ENCODE results near the gene EVA1A. TPM values are rescaled to one million over a fixed set of nuclear protein-coding genes. Genes with fewer than 3 reads are reported as not detected.

Gene EVA1A
- total RNA-seq, 1 experiment from 2014 or later = 0.21 TPM

DNA sequence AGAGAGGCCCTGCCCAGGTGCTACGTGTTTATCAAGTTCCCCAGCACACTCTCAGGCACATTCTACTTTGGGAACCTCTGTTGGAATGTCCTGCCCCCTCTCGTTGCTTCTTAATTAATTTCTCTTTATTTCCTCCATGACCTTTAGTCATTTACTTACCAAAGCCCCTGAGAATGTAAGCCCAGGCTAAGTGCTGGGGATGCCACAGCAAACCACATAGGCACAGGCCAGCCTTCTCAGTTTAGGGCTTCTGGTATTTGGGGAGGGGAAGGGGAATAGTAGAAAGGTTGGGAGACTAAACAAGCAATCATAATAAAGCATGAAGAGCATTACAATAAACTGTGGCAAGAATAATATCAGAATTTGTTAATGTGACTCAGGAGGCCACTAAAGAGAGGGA, 85.7 kb downstream of the EVA1A start:
- BruUV-seq (replicated peaks) = no TSS peak
- TF ChIP-seq TCF7L2 (IDR thresholded peaks at IDR 0.05; ENCODE audit: low read depth, low read length) (no peak), SIN3A (IDR thresholded peaks at IDR 0.05; ENCODE audit: borderline replicate concordance, insufficient read depth, low read depth, low read length) (no peak), POLR2AphosphoS5 (IDR thresholded peaks at IDR 0.05; ENCODE audit: low read depth, low read length) (no peak)
- TF ChIP-seq, protein P1, sequence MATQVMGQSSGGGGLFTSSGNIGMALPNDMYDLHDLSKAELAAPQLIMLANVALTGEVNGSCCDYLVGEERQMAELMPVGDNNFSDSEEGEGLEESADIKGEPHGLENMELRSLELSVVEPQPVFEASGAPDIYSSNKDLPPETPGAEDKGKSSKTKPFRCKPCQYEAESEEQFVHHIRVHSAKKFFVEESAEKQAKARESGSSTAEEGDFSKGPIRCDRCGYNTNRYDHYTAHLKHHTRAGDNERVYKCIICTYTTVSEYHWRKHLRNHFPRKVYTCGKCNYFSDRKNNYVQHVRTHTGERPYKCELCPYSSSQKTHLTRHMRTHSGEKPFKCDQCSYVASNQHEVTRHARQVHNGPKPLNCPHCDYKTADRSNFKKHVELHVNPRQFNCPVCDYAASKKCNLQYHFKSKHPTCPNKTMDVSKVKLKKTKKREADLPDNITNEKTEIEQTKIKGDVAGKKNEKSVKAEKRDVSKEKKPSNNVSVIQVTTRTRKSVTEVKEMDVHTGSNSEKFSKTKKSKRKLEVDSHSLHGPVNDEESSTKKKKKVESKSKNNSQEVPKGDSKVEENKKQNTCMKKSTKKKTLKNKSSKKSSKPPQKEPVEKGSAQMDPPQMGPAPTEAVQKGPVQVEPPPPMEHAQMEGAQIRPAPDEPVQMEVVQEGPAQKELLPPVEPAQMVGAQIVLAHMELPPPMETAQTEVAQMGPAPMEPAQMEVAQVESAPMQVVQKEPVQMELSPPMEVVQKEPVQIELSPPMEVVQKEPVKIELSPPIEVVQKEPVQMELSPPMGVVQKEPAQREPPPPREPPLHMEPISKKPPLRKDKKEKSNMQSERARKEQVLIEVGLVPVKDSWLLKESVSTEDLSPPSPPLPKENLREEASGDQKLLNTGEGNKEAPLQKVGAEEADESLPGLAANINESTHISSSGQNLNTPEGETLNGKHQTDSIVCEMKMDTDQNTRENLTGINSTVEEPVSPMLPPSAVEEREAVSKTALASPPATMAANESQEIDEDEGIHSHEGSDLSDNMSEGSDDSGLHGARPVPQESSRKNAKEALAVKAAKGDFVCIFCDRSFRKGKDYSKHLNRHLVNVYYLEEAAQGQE (IDR thresholded peaks at IDR 0.05; ENCODE audit: insufficient read depth in 1 of 2, low read depth in 2 of 2, low read length in 1 of 2) = no peak
- TF ChIP-seq, protein P2, sequence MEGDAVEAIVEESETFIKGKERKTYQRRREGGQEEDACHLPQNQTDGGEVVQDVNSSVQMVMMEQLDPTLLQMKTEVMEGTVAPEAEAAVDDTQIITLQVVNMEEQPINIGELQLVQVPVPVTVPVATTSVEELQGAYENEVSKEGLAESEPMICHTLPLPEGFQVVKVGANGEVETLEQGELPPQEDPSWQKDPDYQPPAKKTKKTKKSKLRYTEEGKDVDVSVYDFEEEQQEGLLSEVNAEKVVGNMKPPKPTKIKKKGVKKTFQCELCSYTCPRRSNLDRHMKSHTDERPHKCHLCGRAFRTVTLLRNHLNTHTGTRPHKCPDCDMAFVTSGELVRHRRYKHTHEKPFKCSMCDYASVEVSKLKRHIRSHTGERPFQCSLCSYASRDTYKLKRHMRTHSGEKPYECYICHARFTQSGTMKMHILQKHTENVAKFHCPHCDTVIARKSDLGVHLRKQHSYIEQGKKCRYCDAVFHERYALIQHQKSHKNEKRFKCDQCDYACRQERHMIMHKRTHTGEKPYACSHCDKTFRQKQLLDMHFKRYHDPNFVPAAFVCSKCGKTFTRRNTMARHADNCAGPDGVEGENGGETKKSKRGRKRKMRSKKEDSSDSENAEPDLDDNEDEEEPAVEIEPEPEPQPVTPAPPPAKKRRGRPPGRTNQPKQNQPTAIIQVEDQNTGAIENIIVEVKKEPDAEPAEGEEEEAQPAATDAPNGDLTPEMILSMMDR (IDR thresholded peaks at IDR 0.05) = no peak
- intact Hi-C loops (cut with micrococcal nuclease; ENCODE audit: unreplicated experiment) = no loop called here

DNA sequence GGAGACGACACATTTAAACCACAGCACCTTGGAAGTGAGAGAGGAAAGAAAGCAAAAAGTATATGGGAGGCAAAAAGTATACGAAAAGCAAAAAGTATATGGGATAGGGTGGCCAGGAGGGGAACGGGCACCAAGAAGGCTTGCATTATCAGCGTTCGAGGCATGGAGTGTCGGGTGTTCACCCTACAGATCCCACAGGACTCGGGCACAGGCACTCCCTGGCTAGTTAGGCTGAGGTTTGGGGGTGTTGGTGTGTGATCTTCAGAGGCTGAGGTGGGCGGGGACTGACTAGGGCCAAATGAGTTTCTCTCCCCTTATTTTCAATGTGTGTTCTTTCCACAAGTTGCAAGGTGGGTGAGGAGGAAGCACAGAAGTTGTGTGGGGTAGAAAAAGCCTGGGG, 86.6 kb downstream of the EVA1A start:
- H3K27ac ChIP-seq (ENCODE audit: low read length) = no peak overlapping the region
- H3K9me3 ChIP-seq (ENCODE audit: control insufficient read depth, insufficient read depth, low read depth, low read length) = no peaks in the 10 kb centered on the region
- no peaks in the 10 kb centered on the region for H3K36me3 ChIP-seq (ENCODE audit: control insufficient read depth, insufficient read depth, low read length)
- ChIA-PET POLR2A (no interaction called here), CTCF (no interaction called here)
- ATAC-seq (no peak), DNase-seq (ENCODE audit: low read depth, low spot score) (no peak)
- intact Hi-C loops (cut with micrococcal nuclease; ENCODE audit: unreplicated experiment) = no loop called here
- H3K27me3 ChIP-seq (ENCODE audit: control insufficient read depth, insufficient read depth, low read length) = peaks cover 2% of the 10 kb centered on the region; the same call in 1 of the 2 replicates
- H3K4me3 ChIP-seq (ENCODE audit: low read depth in 2 of 2, low read length in 2 of 2) = no peak overlapping the region
- in situ Hi-C loops (cut with HindIII; ENCODE audit: low pct_unique_long_range_greater_than_20kb, low sequenced_read_pairs) = no loop called here
- BruUV-seq (replicated peaks) = no TSS peak
- H3K4me1 ChIP-seq (ENCODE audit: control insufficient read depth, insufficient read depth, low read length) = no peaks in the 10 kb centered on the region
- TF ChIP-seq SIN3A (IDR thresholded peaks at IDR 0.05; ENCODE audit: borderline replicate concordance, insufficient read depth, low read depth, low read length) (no peak), POLR2AphosphoS5 (IDR thresholded peaks at IDR 0.05; ENCODE audit: low read depth, low read length) (no peak), TCF7L2 (IDR thresholded peaks at IDR 0.05; ENCODE audit: low read depth, low read length) (no peak)
- TF ChIP-seq, protein P1 (IDR thresholded peaks at IDR 0.05; ENCODE audit: insufficient read depth in 1 of 2, low read depth in 2 of 2, low read length in 1 of 2) = no peak
- TF ChIP-seq, protein P2 (IDR thresholded peaks at IDR 0.05) = no peak

More for the DNA sequence above, 85.7 kb downstream of the EVA1A start:
- no peaks in the 10 kb centered on the region for H3K4me1 ChIP-seq (ENCODE audit: control insufficient read depth, insufficient read depth, low read length)
- no peak overlapping the region for H3K4me3 ChIP-seq (ENCODE audit: low read depth in 2 of 2, low read length in 2 of 2)
- H3K9me3 ChIP-seq (ENCODE audit: control insufficient read depth, insufficient read depth, low read depth, low read length) = no peaks in the 10 kb centered on the region
- no peaks in the 10 kb centered on the region for H3K27me3 ChIP-seq (ENCODE audit: control insufficient read depth, insufficient read depth, low read length)
- CTCF ChIA-PET = no interaction called here
- POLR2A ChIA-PET = no interaction called here
- H3K27ac ChIP-seq (ENCODE audit: low read length) = no peak overlapping the region
- in situ Hi-C loops (cut with HindIII; ENCODE audit: low pct_unique_long_range_greater_than_20kb, low sequenced_read_pairs) = no loop called here
- no peaks in the 10 kb centered on the region for H3K36me3 ChIP-seq (ENCODE audit: control insufficient read depth, insufficient read depth, low read length)
- ATAC-seq = no peak
- DNase-seq (ENCODE audit: low read depth, low spot score) = no peak

All from Panc1 (cell line).